WERI-Rb-1 (cell line): ENCODE measurements around the gene KRIT1.
"Not testable (repeated sequence)": the region's sequence is repeated elsewhere in the genome, so short reads cannot be mapped to it uniquely, and the experiment has no call there.

ENCODE experiments used
- DNase-seq: peaks from one replicate; pipeline ENCODE4 v3.0.0-alpha.2; 2020
- H3K27ac ChIP-seq: fragments of 250-450 bp; sonication (Bioruptor Pico); 2 replicates; pipeline ENCODE4 v1.5.1; 2020; ENCODE audit warnings: mild to moderate bottlenecking, moderate library complexity
- H3K27me3 ChIP-seq: fragments of 250-450 bp; sonication (Bioruptor Pico); 2 replicates; pipeline ENCODE4 v1.5.1; 2021; ENCODE audit warnings: mild to moderate bottlenecking, low read depth, moderate library complexity; ENCODE audit not compliant: insufficient read depth, severe bottlenecking
- H3K36me3 ChIP-seq: fragments of 250-450 bp; sonication (Bioruptor Pico); 2 replicates; pipeline ENCODE4 v1.5.1; 2020; ENCODE audit warnings: mild to moderate bottlenecking, moderate library complexity
- H3K4me3 ChIP-seq: 2 replicates; pipeline ENCODE4 v1.5.1; 2011; ENCODE audit warnings: low read depth, mild to moderate bottlenecking, control low read depth, low read length
- H3K9me3 ChIP-seq: fragments of 250-450 bp; sonication (Bioruptor Pico); 2 replicates; pipeline ENCODE4 v1.5.1; 2021; ENCODE audit warnings: mild to moderate bottlenecking, moderate library complexity; ENCODE audit not compliant: severe bottlenecking
- CTCF ChIP-seq: IDR thresholded peaks from 2 replicates; pipeline ENCODE4 v1.5.1; 2011; ENCODE audit warnings: low read depth, mild to moderate bottlenecking, control low read depth, inconsistent platforms, low read length

KRIT1 gene

GRCh38 chr7:92178928-92179924 is 66.5 kb downstream of the KRIT1 start, which contains the start of gene LRRD1:
TSS of gene LRRD1 (minus strand) at chr7:92179142. CDS start at chr7:92165202, 13,940 bp downstream.
- Histone ChIP-seq H3K4me3 (no peak within 1 kb of the TSS), H3K9me3 (no peaks in the 10 kb centered on the region), H3K36me3 (no peaks in the 10 kb centered on the region), H3K27ac (no peak within 1 kb of the TSS), H3K27me3 (no peaks in the 10 kb centered on the region)
- TF ChIP-seq CTCF = peak; percentile 84
- peak; percentile 79 for DNase-seq

- Histone ChIP-seq H3K36me3 (no peaks in the 10 kb centered on the region), H3K4me3 (no peak overlapping the region), H3K27ac (no peak overlapping the region), H3K9me3 (no peaks in the 10 kb centered on the region), H3K27me3 (no peaks in the 10 kb centered on the region)
- TF ChIP-seq CTCF = no peak
- DNase-seq = no peak
Measured at GRCh38 chr7:92177362-92177761, 68.4 kb downstream of the KRIT1 start.

GRCh38 chr7:92169529-92169928 is 76.2 kb downstream of the KRIT1 start:
- H3K36me3 ChIP-seq, H3K9me3 ChIP-seq, H3K4me3 ChIP-seq, H3K27ac ChIP-seq, DNase-seq, H3K27me3 ChIP-seq: not testable (repeated sequence)

GRCh38 chr7:92161271-92161670 is 84.4 kb downstream of the KRIT1 start:
- H3K36me3 ChIP-seq = no peaks in the 10 kb centered on the region
- H3K27me3 ChIP-seq = no peaks in the 10 kb centered on the region
- H3K9me3 ChIP-seq = no peaks in the 10 kb centered on the region
- no peak for TF ChIP-seq CTCF
- H3K27ac ChIP-seq = no peak overlapping the region
- no peak overlapping the region for H3K4me3 ChIP-seq
- no peak for DNase-seq

GRCh38 chr7:92158660-92159575 is 86.8 kb downstream of the KRIT1 start:
- no peak for DNase-seq
- H3K9me3 ChIP-seq = no peaks in the 10 kb centered on the region
- H3K4me3 ChIP-seq = no peak overlapping the region
- no peaks in the 10 kb centered on the region for H3K27me3 ChIP-seq
- H3K27ac ChIP-seq = no peak overlapping the region
- no peak for TF ChIP-seq CTCF
- H3K36me3 ChIP-seq = no peaks in the 10 kb centered on the region

GRCh38 chr7:92156990-92157389 is 88.7 kb downstream of the KRIT1 start:
- Histone ChIP-seq H3K27me3 (no peaks in the 10 kb centered on the region), H3K27ac (no peak overlapping the region; the same call in none of the 2 replicates), H3K36me3 (no peaks in the 10 kb centered on the region), H3K9me3 (no peaks in the 10 kb centered on the region), H3K4me3 (no peak overlapping the region)
- DNase-seq = no peak
- TF ChIP-seq CTCF = no peak
